Immature natural killer cell (primary cell): Measurements from ENCODE around the gene PGAP1. TPM values are rescaled to one million over a fixed set of nuclear protein-coding genes. Genes with fewer than 3 reads are reported as not detected.

Experiments
- DNase-seq, 3 donors: peaks; one replicate each; pipeline ENCODE4 v3.0.0; 2022; ENCODE audit warnings: mixed read lengths in 1 of 3
- H3K27ac Mint-ChIP-seq, 6 donors: one replicate each; pipeline ENCODE4 v1.8.0; 2020; ENCODE audit warnings: mixed read lengths in 6 of 6, mild to moderate bottlenecking in 5 of 6, inconsistent platforms in 4 of 6, moderate library complexity in 3 of 6
- H3K27me3 Mint-ChIP-seq, 3 donors: one replicate each; pipeline ENCODE4 v1.8.0; 2020 to 2021; ENCODE audit warnings: low read depth in 3 of 3, mild to moderate bottlenecking in 3 of 3, mixed read lengths in 3 of 3, moderate library complexity in 3 of 3, inconsistent platforms in 1 of 3
- H3K36me3 Mint-ChIP-seq, 3 donors: one replicate each; pipeline ENCODE4 v1.8.0; 2020; ENCODE audit warnings: mixed read lengths in 3 of 3, inconsistent platforms in 2 of 3, mild to moderate bottlenecking in 2 of 3
- H3K4me1 Mint-ChIP-seq, 2 donors: one replicate each; pipeline ENCODE4 v1.8.0; 2020; ENCODE audit warnings: inconsistent platforms in 2 of 2, mild to moderate bottlenecking in 2 of 2, mixed read lengths in 2 of 2, moderate library complexity in 1 of 2
- H3K4me3 Mint-ChIP-seq, 5 donors: one replicate each; pipeline ENCODE4 v1.8.0; 2020; ENCODE audit warnings: mild to moderate bottlenecking in 5 of 5, mixed read lengths in 5 of 5, inconsistent platforms in 3 of 5, moderate library complexity in 3 of 5
- H3K9me3 Mint-ChIP-seq, 6 donors: one replicate each; pipeline ENCODE4 v1.8.0; 2020; ENCODE audit warnings: mild to moderate bottlenecking in 6 of 6, mixed read lengths in 6 of 6, inconsistent platforms in 4 of 6, moderate library complexity in 3 of 6
- polyA plus RNA-seq, 3 donors: library from polyadenylated mRNA; unstranded; fragments of 300-500 nt; fragmentation: Illumina TruSeq; gene quantifications; one replicate each; pipeline ENCODE4 v1.2.3, GENCODE V29; 2021

The PGAP1 gene
- polyA plus RNA-seq, 3 donors from 2014 or later: 0.09 to 0.62 TPM; not detected in 1

GRCh38 chr2:196959734-196960338 lies 33.3 kb upstream of the PGAP1 start:
- DNase-seq: no peak
- no peak overlapping the region for H3K4me3 Mint-ChIP-seq
- peaks cover 0 to 6% (median 3%) of the 10 kb centered on the region in 3 donors for H3K27me3 Mint-ChIP-seq
- no peaks in the 10 kb centered on the region for H3K36me3 Mint-ChIP-seq
- H3K4me1 Mint-ChIP-seq: peaks cover 28 to 47% of the 10 kb centered on the region in 2 donors
- no peak overlapping the region for H3K27ac Mint-ChIP-seq
- H3K9me3 Mint-ChIP-seq: no peaks in the 10 kb centered on the region

GRCh38 chr2:196959281-196959680 lies 32.8 kb upstream of the PGAP1 start:
- Mint-ChIP-seq H3K36me3 (no peaks in the 10 kb centered on the region), H3K4me3 (no peak overlapping the region), H3K27ac (no peak overlapping the region), H3K9me3 (no peaks in the 10 kb centered on the region), H3K4me1 (peaks cover 28 to 50% of the 10 kb centered on the region in 2 donors), H3K27me3 (peaks cover 0 to 7% (median 3%) of the 10 kb centered on the region in 3 donors)
- no peak for DNase-seq

GRCh38 chr2:196957881-196958525 lies 31.5 kb upstream of the PGAP1 start:
- Mint-ChIP-seq H3K9me3 (no peaks in the 10 kb centered on the region), H3K27me3 (peaks cover 0 to 7% (median 3%) of the 10 kb centered on the region in 3 donors), H3K36me3 (no peaks in the 10 kb centered on the region), H3K4me3 (no peak overlapping the region), H3K27ac (no peak overlapping the region), H3K4me1 (peaks cover 22 to 39% of the 10 kb centered on the region in 2 donors)
- no peak for DNase-seq

- Mint-ChIP-seq H3K9me3 (no peaks in the 10 kb centered on the region), H3K36me3 (no peaks in the 10 kb centered on the region), H3K27me3 (peaks cover 0 to 9% (median 3%) of the 10 kb centered on the region in 3 donors), H3K27ac (no peak overlapping the region), H3K4me1 (peaks cover 17 to 33% of the 10 kb centered on the region in 2 donors), H3K4me3 (no peak overlapping the region)
- DNase-seq: no peak
Observed at GRCh38 chr2:196957442-196957841, 30.9 kb upstream of the PGAP1 start.

- peaks cover 0 to 12% (median 6%) of the 10 kb centered on the region in 3 donors for H3K27me3 Mint-ChIP-seq
- no peaks in the 10 kb centered on the region for H3K9me3 Mint-ChIP-seq
- peaks cover 3 to 20% of the 10 kb centered on the region in 2 donors for H3K4me1 Mint-ChIP-seq
- H3K36me3 Mint-ChIP-seq: no peaks in the 10 kb centered on the region
- H3K4me3 Mint-ChIP-seq: no peak overlapping the region
- no peak overlapping the region for H3K27ac Mint-ChIP-seq
- DNase-seq: no peak
Observed at GRCh38 chr2:196956069-196956468, 29.6 kb upstream of the PGAP1 start.

- Mint-ChIP-seq H3K27me3 (peaks cover 1 to 12% (median 6%) of the 10 kb centered on the region in 3 donors), H3K4me1 (peaks cover 2 to 18% of the 10 kb centered on the region in 2 donors), H3K36me3 (no peaks in the 10 kb centered on the region), H3K27ac (no peak overlapping the region), H3K4me3 (no peak overlapping the region), H3K9me3 (no peaks in the 10 kb centered on the region)
- DNase-seq: no peak
Observed at GRCh38 chr2:196955036-196955435, 28.5 kb upstream of the PGAP1 start.

GRCh38 chr2:196954001-196954400 lies 27.5 kb upstream of the PGAP1 start:
- Mint-ChIP-seq H3K4me3 (no peak overlapping the region), H3K9me3 (no peaks in the 10 kb centered on the region), H3K27ac (no peak overlapping the region), H3K36me3 (no peaks in the 10 kb centered on the region), H3K4me1 (peaks cover 2 to 18% of the 10 kb centered on the region in 2 donors), H3K27me3 (peaks cover 3 to 9% (median 6%) of the 10 kb centered on the region in 3 donors)
- DNase-seq: no peak

GRCh38 chr2:196952936-196953335 lies 26.4 kb upstream of the PGAP1 start:
- peaks cover 2 to 18% of the 10 kb centered on the region in 2 donors for H3K4me1 Mint-ChIP-seq
- no peak for DNase-seq
- H3K4me3 Mint-ChIP-seq: no peak overlapping the region
- no peaks in the 10 kb centered on the region for H3K36me3 Mint-ChIP-seq
- no peak overlapping the region for H3K27ac Mint-ChIP-seq
- H3K27me3 Mint-ChIP-seq: peaks cover 3 to 9% (median 6%) of the 10 kb centered on the region in 3 donors
- no peaks in the 10 kb centered on the region for H3K9me3 Mint-ChIP-seq

GRCh38 chr2:196951973-196952372 lies 25.5 kb upstream of the PGAP1 start:
- no peak overlapping the region for H3K4me3 Mint-ChIP-seq

GRCh38 chr2:196949116-196949515 lies 22.6 kb upstream of the PGAP1 start:
- Mint-ChIP-seq H3K4me3 (no peak overlapping the region), H3K9me3 (no peaks in the 10 kb centered on the region), H3K36me3 (no peaks in the 10 kb centered on the region), H3K27me3 (peaks cover 3 to 8% (median 5%) of the 10 kb centered on the region in 3 donors), H3K27ac (no peak overlapping the region), H3K4me1 (no peaks in the 10 kb centered on the region)
- no peak for DNase-seq

More at GRCh38 chr2:196951973-196952372, 25.5 kb upstream of the PGAP1 start:
- no peaks in the 10 kb centered on the region for H3K36me3 Mint-ChIP-seq
- H3K9me3 Mint-ChIP-seq: no peaks in the 10 kb centered on the region
- H3K27me3 Mint-ChIP-seq: peaks cover 3 to 9% (median 6%) of the 10 kb centered on the region in 3 donors
- DNase-seq: no peak
- H3K4me1 Mint-ChIP-seq: peaks cover 2 to 18% of the 10 kb centered on the region in 2 donors
- H3K27ac Mint-ChIP-seq: no peak overlapping the region

- no peaks in the 10 kb centered on the region for H3K36me3 Mint-ChIP-seq
- no peak overlapping the region for H3K4me3 Mint-ChIP-seq
- H3K9me3 Mint-ChIP-seq: no peaks in the 10 kb centered on the region
- no peaks in the 10 kb centered on the region for H3K4me1 Mint-ChIP-seq
- no peak overlapping the region for H3K27ac Mint-ChIP-seq
- peaks cover 0 to 5% (median 0%) of the 10 kb centered on the region in 3 donors for H3K27me3 Mint-ChIP-seq
- DNase-seq: no peak
Observed at GRCh38 chr2:196944570-196944969, 18.1 kb upstream of the PGAP1 start.

- H3K27me3 Mint-ChIP-seq: peaks cover 0 to 5% (median 0%) of the 10 kb centered on the region in 3 donors
- H3K27ac Mint-ChIP-seq: no peak overlapping the region
- no peak overlapping the region for H3K4me3 Mint-ChIP-seq
- H3K36me3 Mint-ChIP-seq: no peaks in the 10 kb centered on the region
- DNase-seq: no peak
- H3K4me1 Mint-ChIP-seq: no peaks in the 10 kb centered on the region
- H3K9me3 Mint-ChIP-seq: no peaks in the 10 kb centered on the region
Observed at GRCh38 chr2:196941398-196942078, 15.0 kb upstream of the PGAP1 start.

- DNase-seq: no peak
Observed at GRCh38 chr2:196939371-196939770, 12.9 kb upstream of the PGAP1 start.

GRCh38 chr2:196935432-196935831 lies 8.9 kb upstream of the PGAP1 start:
- Mint-ChIP-seq H3K4me3 (no peak overlapping the region), H3K4me1 (no peaks in the 10 kb centered on the region), H3K27ac (no peak overlapping the region), H3K27me3 (no peaks in the 10 kb centered on the region), H3K36me3 (no peaks in the 10 kb centered on the region), H3K9me3 (no peaks in the 10 kb centered on the region)
- DNase-seq: no peak

More at GRCh38 chr2:196939371-196939770, 12.9 kb upstream of the PGAP1 start:
- no peaks in the 10 kb centered on the region for H3K4me1 Mint-ChIP-seq
- no peaks in the 10 kb centered on the region for H3K9me3 Mint-ChIP-seq
- H3K27ac Mint-ChIP-seq: no peak overlapping the region
- H3K27me3 Mint-ChIP-seq: no peaks in the 10 kb centered on the region
- no peak overlapping the region for H3K4me3 Mint-ChIP-seq
- H3K36me3 Mint-ChIP-seq: no peaks in the 10 kb centered on the region
